Activated T-cell treated with anti-CD3 and anti-CD28 coated beads, Interleukin-2, amount 50 U/mL, for 4 hours (primary cell): ENCODE measurements around the gene TENT5C. TPM values are rescaled to one million over a fixed set of nuclear protein-coding genes. Genes with fewer than 3 reads are reported as not detected.

Source experiments
- ATAC-seq, 2 donors: fragments of 200-7000 bp; cut with Tn5 transposase; one replicate each; pipeline ENCODE4 v1.10.0; 2021
- DNase-seq: peaks from one replicate; pipeline ENCODE4 v3.0.0-alpha.2; 2020
- H3K27me3 Mint-ChIP-seq: one replicate; pipeline ENCODE4 v1.8.0; 2021; ENCODE audit warnings: low read depth, mixed read lengths
- H3K36me3 Mint-ChIP-seq: one replicate; pipeline ENCODE4 v1.8.0; 2022; ENCODE audit warnings: mixed read lengths; ENCODE audit not compliant: insufficient read depth
- H3K4me1 Mint-ChIP-seq: one replicate; pipeline ENCODE4 v1.8.0; 2021; ENCODE audit warnings: low read depth, mixed read lengths
- H3K4me3 Mint-ChIP-seq: one replicate; pipeline ENCODE4 v1.8.0; 2021; ENCODE audit warnings: mild to moderate bottlenecking, moderate library complexity, mixed read lengths
- H3K9me3 Mint-ChIP-seq: one replicate; pipeline ENCODE4 v1.8.0; 2021; ENCODE audit warnings: mixed read lengths
- total RNA-seq, 3 donors: library from RNA; stranded (reverse); gene quantifications; one replicate each; pipeline ENCODE4 v1.2.1, GENCODE V29; 2021

The TENT5C gene
- total RNA-seq, 3 donors from 2014 or later, result 3.6 to 5.8 (median 5.6) TPM

DNA sequence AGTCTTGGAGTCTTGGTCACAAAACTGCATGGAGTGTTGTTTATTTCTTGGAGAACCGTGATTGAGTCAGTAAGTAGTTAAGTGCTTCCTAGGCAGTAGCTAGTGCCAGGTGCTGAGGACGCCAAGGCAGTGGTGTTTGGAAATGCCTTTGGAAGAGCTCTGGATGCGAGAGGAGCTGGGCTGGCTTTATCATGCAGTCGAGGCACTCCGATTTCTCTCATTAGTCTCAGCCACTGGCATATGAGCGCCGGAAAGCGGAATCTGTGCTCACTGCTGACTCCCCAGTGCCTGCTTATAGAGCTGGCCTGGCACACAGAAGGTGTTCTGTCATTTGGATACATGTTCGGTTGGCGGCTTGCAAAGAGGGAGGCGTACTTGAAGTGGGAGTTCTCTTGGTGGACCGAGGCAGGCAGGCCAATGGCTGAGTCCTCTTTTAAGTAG is 3.6 kb downstream of the TENT5C start:
- Mint-ChIP-seq H3K4me3 (peak overlapping the region; percentile 35), H3K36me3 (peaks cover 26% of the 10 kb centered on the region), H3K9me3 (no peaks in the 10 kb centered on the region), H3K4me1 (peaks cover 67% of the 10 kb centered on the region), H3K27me3 (no peaks in the 10 kb centered on the region)
- ATAC-seq (no peak), DNase-seq (no peak)

DNA sequence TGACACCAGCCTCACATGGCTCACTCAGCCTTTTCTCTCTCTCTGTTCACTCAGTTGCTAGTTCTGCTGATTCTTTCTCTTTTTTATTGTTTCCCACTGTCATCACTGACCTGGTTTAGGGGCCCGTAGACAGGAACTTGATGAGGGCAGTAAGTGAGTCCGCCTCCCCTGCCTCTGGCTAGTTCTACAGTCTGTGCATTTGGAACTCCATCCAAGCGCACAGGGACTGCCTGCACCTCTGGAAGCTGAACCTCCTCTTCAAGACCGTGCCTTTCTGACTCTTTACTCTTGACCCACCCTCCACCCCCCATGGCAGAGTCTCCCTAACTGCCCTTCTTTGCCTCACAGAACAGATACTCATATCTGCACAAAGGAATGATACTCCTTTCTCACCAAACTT is 4.2 kb downstream of the TENT5C start:
- DNase-seq, result no peak

DNA sequence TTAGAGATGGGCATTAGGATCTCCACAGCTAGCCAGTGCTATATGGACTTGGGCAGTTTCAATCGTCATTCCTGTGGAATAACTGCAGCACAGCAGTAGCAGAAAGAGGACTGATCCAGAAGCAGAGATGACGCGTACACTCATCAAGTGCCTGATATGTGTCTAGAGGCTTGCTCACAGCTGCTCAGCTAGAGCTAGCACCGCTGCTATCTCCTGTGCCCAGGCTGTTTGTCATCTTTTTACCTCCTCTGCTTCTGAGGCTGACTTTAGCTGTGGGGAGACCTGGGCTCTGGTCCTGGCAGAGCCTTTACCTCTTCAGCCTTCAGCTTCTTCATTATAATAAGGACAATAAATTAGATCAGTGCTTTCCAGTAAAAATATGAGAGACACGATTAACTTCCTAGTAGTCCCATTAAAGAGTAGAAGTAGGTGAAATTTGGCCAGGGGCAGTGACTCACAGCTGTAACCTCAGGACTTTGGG is 5.3 kb downstream of the TENT5C start:
- DNase-seq, result no peak
- H3K27me3 Mint-ChIP-seq, result no peaks in the 10 kb centered on the region
- no peak for ATAC-seq
- H3K4me1 Mint-ChIP-seq, result peaks cover 80% of the 10 kb centered on the region
- H3K4me3 Mint-ChIP-seq, result peak overlapping the region; percentile 9
- no peaks in the 10 kb centered on the region for H3K9me3 Mint-ChIP-seq
- H3K36me3 Mint-ChIP-seq, result peaks cover 35% of the 10 kb centered on the region

More for the DNA sequence above, 4.2 kb downstream of the TENT5C start:
- H3K36me3 Mint-ChIP-seq, result peaks cover 32% of the 10 kb centered on the region
- H3K4me1 Mint-ChIP-seq, result peaks cover 69% of the 10 kb centered on the region
- no peaks in the 10 kb centered on the region for H3K9me3 Mint-ChIP-seq
- peak overlapping the region; percentile 41 for H3K4me3 Mint-ChIP-seq
- no peaks in the 10 kb centered on the region for H3K27me3 Mint-ChIP-seq
- no peak for ATAC-seq

DNA sequence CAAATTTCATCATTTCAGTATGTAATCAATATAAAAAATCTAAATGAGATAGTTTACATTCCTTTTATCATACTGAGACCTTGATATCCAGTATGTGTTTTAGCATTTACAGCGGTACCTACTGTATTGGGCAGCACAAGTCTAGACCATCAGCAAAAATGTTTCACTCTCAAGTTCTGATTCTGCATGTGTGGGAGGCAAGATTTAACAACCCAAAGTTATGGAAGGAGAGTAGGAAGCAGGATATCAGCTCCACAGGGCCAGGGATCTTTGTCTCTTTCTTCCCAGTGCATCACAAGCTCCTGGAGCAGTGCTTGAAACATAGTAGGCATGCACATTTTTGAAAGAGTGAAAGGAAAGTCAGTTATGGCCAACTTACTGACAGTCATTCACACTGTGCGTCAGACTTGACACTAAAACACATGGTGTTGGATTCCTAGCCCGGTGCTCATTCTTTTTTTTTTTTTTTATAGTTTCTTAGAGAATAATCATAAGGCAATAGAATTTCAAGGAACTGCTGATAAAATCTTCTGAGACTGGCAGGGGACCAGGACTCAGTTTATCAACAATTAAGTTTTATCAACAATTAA is 6.1 kb downstream of the TENT5C start:
- Mint-ChIP-seq H3K27me3 (no peaks in the 10 kb centered on the region), H3K4me3 (no peak overlapping the region), H3K4me1 (peaks cover 85% of the 10 kb centered on the region), H3K36me3 (peaks cover 42% of the 10 kb centered on the region), H3K9me3 (no peaks in the 10 kb centered on the region)
- ATAC-seq, result no peak
- DNase-seq, result no peak

DNA sequence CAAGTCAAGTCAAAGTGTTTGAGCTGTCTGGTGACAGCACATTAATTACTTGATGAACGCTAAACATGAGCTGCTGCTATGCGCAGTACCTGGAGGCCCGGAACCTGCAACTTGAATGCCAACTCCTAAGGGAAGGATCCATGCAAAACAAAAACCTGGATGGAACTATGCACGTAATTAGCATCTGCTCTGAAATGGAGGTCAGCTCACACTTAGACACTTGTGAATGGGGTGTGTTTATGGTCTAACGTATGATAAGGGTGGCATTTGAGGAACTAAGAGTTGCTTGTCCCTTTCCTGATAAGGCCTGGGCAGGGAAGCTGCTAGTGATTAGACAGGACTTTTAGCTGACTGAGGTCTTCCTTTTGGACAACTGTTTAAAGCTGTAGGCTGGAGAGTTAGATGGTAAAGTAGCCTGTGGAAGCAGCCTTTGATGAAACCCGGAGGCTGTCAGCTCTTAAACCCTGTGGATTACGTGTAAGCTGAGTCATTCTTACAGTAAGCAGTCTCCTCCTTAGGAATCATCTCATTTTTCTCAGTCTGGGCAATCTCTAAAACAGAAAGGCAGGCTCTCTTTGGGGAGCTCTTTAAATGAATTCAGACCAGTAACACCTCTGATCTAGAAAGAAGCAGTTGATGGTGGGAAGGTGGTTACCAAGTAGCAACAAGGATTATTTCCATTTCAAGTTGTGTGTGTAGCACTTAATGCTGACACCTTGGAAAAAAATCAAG is 6.8 kb downstream of the TENT5C start:
- ATAC-seq (no peak), DNase-seq (no peak)
- peaks cover 43% of the 10 kb centered on the region for H3K36me3 Mint-ChIP-seq
- H3K27me3 Mint-ChIP-seq, result no peaks in the 10 kb centered on the region
- peaks cover 84% of the 10 kb centered on the region for H3K4me1 Mint-ChIP-seq
- H3K4me3 Mint-ChIP-seq, result no peak overlapping the region
- no peaks in the 10 kb centered on the region for H3K9me3 Mint-ChIP-seq

DNA sequence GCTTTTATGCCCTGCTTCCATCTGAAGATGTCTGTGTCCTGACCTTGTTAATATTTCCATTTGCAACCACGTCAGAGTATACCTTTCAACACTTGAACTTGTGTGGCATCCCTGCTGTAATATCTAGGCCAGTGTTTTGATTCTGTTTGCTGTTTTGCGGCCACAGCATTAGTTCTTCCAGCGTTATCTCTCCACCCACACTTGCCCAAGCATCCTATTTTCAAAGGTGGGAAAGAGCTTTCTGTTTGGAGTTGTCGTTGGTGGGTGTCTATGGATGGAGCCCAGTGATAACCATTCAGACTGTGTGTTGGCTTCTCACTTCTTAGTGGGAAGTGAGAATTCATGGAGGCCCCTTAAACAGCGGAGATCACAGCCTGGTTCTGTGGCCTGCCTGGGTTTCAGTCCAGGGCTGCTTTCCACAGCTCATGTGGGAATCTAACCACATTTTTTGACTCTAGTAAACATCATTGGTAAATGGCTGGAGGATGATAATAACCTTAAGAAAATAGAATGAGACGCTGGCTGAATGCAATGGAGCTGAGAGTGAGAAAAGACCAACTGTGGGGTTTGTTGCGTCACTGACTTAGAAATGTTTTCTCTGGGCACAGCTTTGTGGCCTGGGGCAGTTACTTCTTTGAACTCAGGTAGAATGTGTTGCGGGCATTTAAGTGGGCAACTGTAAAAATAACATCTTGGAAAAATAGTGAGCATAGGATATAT is 7.6 kb downstream of the TENT5C start:
- peaks cover 46% of the 10 kb centered on the region for H3K36me3 Mint-ChIP-seq
- H3K4me1 Mint-ChIP-seq, result peaks cover 84% of the 10 kb centered on the region
- no peak overlapping the region for H3K4me3 Mint-ChIP-seq
- H3K27me3 Mint-ChIP-seq, result no peaks in the 10 kb centered on the region
- H3K9me3 Mint-ChIP-seq, result no peaks in the 10 kb centered on the region
- DNase-seq, result no peak
- no peak for ATAC-seq

DNA sequence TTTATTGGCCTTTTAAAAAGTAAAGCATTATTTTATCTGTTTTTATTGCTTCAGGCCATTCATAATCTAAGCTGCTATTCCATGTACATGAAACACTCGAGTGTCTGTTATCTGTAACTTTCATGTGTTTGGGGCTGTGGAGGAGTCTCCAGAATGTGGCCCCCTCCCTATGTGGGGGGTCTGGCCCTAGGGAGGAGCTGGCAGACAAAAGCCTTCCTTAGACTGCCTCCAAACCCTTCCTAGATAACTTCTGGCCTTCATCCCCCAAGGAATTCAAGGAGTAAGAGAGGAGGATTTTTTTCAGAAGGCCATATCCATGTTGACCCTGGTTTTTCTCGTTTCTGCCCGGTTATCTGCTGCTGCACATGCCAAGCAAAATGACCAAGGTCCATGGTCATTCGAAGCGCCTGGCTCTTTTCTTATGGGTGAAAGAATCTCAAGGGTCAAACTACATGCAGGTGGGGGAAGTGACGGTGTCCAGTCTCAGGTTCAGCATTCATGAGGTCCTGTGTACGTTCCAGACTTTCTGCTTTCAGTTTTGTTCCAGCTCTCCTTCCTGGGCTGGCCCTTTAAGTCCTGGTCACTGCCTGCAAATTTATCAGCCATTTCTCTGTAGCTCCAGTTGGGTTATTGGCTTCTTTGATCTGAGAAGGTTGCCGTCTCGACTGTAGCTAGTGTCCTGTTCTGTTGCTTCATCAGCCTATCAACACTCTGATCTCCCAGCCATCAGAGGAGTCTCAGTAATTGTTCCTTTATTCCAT is 8.3 kb downstream of the TENT5C start:
- DNase-seq, result no peak
- Mint-ChIP-seq H3K36me3 (peaks cover 42% of the 10 kb centered on the region), H3K4me3 (no peak overlapping the region), H3K4me1 (peaks cover 79% of the 10 kb centered on the region), H3K9me3 (no peaks in the 10 kb centered on the region), H3K27me3 (no peaks in the 10 kb centered on the region)
- ATAC-seq, result no peak

DNA sequence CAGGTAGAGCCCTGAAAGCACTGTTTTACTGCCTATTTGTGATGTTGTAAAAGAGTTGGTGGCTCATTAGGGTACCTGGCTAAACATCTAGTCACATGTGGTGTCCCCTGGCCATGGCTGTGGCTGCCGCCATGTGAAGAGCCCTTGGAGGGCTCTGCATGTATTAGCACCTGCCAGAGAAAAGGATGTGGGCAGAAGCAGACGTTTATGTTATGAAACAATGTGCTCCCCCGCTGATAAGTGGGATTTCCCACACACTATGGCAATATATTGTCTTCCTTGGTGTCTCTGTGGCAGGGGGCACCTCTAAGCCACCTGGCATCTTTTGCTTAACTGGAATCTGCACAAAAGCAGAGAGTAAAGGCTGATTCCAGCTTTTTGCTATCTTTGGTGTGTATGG is 9.6 kb downstream of the TENT5C start:
- no peaks in the 10 kb centered on the region for H3K9me3 Mint-ChIP-seq
- DNase-seq (no peak), ATAC-seq (peak; percentile 37 to 61)
- peaks cover 78% of the 10 kb centered on the region for H3K4me1 Mint-ChIP-seq
- no peaks in the 10 kb centered on the region for H3K27me3 Mint-ChIP-seq
- H3K36me3 Mint-ChIP-seq, result peaks cover 37% of the 10 kb centered on the region
- no peak overlapping the region for H3K4me3 Mint-ChIP-seq

DNA sequence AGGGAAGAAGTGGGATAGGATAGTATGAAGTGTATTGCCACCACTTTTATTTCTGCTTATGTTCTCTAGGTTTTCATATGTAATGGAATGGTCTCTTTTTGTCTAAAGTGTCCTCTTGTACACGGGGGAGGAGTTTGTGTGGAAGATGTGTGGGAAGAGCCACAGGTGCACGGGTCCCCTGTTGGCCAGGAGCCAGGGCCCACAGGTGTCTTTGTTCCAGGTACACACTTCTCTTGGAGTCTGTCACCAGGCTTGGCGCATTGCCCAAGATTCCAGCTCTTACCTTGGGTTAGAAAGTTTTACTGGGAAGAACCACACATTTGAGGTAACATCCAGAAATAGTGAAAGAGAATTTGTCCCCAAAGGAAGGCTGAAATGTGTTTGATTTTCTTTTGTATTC is 10.5 kb downstream of the TENT5C start:
- H3K4me3 Mint-ChIP-seq, result no peak overlapping the region
- H3K27me3 Mint-ChIP-seq, result no peaks in the 10 kb centered on the region
- H3K4me1 Mint-ChIP-seq, result peaks cover 77% of the 10 kb centered on the region
- peaks cover 38% of the 10 kb centered on the region for H3K36me3 Mint-ChIP-seq
- DNase-seq, result no peak
- no peak for ATAC-seq
- H3K9me3 Mint-ChIP-seq, result no peaks in the 10 kb centered on the region

DNA sequence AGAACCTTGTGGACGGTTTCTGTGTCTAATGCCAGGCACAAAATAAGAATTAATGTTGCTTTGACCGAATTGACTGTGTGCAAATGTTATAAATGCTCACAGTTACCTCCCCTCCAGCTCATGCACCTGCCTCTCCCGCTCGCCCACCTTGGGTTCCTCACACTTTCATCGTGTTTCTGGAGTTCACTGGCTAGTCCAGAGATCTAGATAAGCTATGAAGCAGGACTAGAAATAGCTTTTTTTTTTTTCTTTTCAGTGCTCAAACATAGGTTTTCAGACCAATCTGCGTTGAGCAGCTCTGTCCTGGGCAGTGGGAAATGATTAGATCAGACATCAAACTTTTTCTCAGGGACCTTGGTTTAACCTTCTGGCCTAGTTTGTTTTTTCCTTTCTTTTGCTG is 11.1 kb downstream of the TENT5C start:
- ATAC-seq (no peak), DNase-seq (no peak)
- peaks cover 76% of the 10 kb centered on the region for H3K4me1 Mint-ChIP-seq
- H3K36me3 Mint-ChIP-seq, result peaks cover 39% of the 10 kb centered on the region
- H3K9me3 Mint-ChIP-seq, result no peaks in the 10 kb centered on the region
- H3K27me3 Mint-ChIP-seq, result no peaks in the 10 kb centered on the region
- no peak overlapping the region for H3K4me3 Mint-ChIP-seq

DNA sequence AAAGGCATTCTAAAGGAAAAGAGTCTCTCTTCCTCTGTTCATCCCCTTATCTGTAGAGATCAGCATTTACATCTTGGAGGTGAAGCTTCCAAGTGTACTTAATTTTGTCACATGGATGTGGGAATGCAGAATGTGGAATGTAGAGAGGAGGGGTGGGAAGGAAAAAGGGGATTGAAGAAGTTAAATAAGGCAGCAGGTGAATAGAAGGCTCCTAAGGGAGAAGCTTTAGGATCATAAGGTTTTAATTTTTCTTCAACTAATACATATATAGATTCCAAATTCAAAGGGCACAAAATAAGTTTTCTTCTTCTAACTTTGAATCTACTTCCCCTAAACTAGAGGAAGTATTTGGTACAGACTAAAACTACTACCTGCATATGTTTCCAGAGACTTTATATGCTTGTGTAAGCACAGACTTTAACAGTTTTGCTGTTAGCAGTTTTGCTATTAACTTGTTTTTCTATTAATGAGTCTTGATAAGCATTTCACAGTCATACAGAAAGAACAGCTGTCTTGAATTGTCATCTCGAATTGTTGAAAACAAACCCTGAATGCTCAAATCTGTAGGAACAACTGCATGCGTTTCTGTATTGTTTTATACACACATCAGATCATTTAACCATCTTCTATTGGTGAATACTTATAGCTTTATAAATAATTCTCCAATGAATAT is 12.7 kb downstream of the TENT5C start:
- no peaks in the 10 kb centered on the region for H3K27me3 Mint-ChIP-seq
- H3K9me3 Mint-ChIP-seq, result no peaks in the 10 kb centered on the region
- peaks cover 50% of the 10 kb centered on the region for H3K36me3 Mint-ChIP-seq
- ATAC-seq (peak; percentile 38 to 53), DNase-seq (no peak)
- no peak overlapping the region for H3K4me3 Mint-ChIP-seq
- peaks cover 72% of the 10 kb centered on the region for H3K4me1 Mint-ChIP-seq

DNA sequence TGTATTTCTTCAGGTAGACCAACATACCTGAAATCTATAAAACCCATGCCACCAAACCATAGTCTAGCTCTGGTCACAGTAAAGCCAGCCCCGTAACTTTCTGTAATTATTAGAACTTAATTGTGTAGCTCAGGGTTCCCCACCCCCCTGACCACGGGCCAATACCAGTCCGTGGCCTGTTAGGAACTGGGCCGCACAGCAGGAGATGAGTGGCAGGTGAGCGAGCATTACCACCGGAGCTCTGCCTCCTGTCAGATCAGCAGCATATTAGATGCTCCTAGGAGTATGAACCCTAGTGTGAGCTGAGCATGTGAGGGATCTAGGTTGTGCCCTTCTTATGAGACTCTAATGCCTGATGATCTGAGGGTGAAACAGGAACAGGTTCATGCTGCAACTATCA is 14.6 kb downstream of the TENT5C start:
- DNase-seq (no peak), ATAC-seq (no peak)
- H3K9me3 Mint-ChIP-seq, result no peaks in the 10 kb centered on the region
- H3K4me3 Mint-ChIP-seq, result no peak overlapping the region
- peaks cover 56% of the 10 kb centered on the region for H3K36me3 Mint-ChIP-seq
- H3K4me1 Mint-ChIP-seq, result peaks cover 57% of the 10 kb centered on the region
- no peaks in the 10 kb centered on the region for H3K27me3 Mint-ChIP-seq

DNA sequence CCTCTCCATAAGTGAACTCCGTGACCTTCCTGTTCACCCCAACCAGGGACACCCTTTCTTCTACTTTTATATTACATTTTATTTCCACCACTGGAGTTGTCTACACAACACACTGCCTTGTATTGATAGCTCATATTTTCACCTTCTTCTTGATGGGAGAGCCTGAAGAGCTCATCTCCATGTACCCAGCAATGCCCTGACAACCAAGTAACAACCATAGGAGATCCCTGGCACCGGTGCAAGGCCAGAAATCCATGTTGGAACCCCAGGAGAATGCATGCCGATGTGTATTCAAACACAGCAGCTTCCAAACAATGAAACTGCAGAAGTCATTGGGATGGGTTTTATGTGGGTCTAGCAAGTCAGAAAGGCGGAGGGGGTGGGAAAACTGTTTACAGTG is 15.5 kb downstream of the TENT5C start:
- ATAC-seq, result no peak
- no peaks in the 10 kb centered on the region for H3K9me3 Mint-ChIP-seq

DNA sequence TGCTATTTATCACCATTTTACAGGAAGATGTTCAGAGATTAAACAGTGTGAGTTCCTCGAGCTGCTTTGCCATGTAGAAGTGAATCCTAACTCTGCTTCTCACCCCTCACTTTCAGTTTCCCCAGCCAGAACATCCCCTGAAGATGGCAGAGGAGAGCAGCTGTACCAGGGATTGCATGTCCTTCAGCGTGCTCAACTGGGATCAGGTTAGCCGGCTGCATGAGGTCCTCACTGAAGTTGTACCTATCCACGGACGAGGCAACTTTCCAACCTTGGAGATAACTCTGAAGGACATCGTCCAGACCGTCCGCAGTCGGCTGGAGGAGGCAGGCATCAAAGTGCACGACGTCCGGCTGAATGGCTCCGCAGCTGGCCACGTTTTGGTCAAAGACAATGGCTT is 16.9 kb downstream of the TENT5C start:
- ATAC-seq, result no peak
- no peaks in the 10 kb centered on the region for H3K27me3 Mint-ChIP-seq
- DNase-seq, result no peak
- no peak overlapping the region for H3K4me3 Mint-ChIP-seq
- H3K36me3 Mint-ChIP-seq, result peaks cover 56% of the 10 kb centered on the region
- peaks cover 48% of the 10 kb centered on the region for H3K4me1 Mint-ChIP-seq
- no peaks in the 10 kb centered on the region for H3K9me3 Mint-ChIP-seq

More for the DNA sequence above, 15.5 kb downstream of the TENT5C start:
- peaks cover 56% of the 10 kb centered on the region for H3K36me3 Mint-ChIP-seq
- DNase-seq, result no peak
- peaks cover 48% of the 10 kb centered on the region for H3K4me1 Mint-ChIP-seq
- H3K27me3 Mint-ChIP-seq, result no peaks in the 10 kb centered on the region
- H3K4me3 Mint-ChIP-seq, result no peak overlapping the region
